COR-L47 (cell line): Measurements from ENCODE around the gene SPEF2.
"Not testable (repeated sequence)": the region's sequence is repeated elsewhere in the genome, so short reads cannot be mapped to it uniquely, and the experiment has no call there.

ENCODE experiments used
- DNase-seq: peaks from one replicate; lab custom pipeline; 2025; lab: John Stamatoyannopoulos, UW

Gene SPEF2

GRCh38 chr5:35821513-35821912 lies 203.8 kb downstream of the SPEF2 start:
- DNase-seq, result no peak

- DNase-seq, result no peak
Observed at GRCh38 chr5:35822511-35822910, 204.8 kb downstream of the SPEF2 start.

- DNase-seq, result no peak
Observed at GRCh38 chr5:35823347-35824098, 205.9 kb downstream of the SPEF2 start.

DNA sequence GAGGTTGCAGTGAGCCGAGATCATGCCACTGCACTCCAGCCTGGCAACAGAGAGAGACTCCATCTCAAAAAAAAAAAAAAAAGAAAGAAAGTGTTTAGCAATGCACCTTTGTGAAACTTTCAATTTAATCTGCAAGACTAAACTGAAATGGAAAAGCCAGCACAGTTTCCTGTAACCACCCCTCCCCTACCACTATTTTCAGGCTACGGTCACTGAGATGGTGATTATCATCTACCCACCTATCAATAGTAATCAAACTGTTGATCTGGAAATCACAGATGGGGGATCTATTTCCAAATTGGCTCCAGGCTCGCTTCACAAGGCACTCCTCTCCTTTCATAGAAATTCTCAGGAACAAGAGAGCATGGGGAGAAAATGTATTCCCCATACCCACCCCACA lies 208.4 kb downstream of the SPEF2 start:
- DNase-seq, result no peak

DNA sequence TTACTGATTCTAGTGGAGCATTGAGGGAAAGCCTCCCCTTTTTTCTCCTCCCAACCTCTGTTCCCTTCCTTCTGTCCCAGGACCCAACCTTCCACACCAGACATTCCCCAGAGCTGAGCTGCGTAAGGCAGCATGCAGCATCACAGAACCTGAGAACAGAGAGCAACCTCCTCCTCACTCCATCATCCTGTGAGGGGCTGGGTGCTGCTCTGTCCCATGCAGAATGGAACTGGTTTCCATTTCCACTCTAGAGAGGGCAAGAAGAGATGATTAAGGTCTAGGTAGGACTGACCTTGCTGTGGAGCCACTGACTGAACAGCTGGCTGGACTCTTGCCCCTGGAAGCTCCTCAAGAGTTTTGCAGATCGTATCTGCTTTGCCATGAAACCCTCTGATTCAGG lies 208.9 kb downstream of the SPEF2 start:
- DNase-seq, result no peak

DNA sequence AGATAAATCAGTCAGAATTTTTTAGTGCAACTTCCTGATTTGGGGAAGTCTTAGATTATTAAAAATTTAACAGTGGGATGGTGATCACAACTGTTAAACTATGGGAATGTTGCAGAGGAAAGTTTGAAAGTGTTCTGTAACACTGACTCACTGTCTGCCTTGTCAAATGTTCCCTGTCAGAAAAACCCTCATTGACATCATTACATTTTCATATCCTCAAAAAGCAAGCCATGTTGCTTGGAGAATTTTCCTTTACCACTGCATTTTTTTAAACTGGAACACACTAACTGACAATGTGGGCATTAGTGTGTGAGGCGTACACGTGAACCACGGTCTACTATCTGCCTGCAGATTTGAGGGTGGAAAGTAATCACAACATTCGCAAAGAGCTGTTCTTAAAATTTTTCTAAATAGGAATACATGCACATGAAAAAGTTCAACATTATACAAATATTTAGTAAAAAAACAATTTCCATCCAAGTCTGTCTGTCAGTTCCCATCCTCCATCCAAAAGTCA lies 210.5 kb downstream of the SPEF2 start:
- no peak for DNase-seq

GRCh38 chr5:35830587-35830986 lies 212.9 kb downstream of the SPEF2 start:
- DNase-seq, result no peak

DNA sequence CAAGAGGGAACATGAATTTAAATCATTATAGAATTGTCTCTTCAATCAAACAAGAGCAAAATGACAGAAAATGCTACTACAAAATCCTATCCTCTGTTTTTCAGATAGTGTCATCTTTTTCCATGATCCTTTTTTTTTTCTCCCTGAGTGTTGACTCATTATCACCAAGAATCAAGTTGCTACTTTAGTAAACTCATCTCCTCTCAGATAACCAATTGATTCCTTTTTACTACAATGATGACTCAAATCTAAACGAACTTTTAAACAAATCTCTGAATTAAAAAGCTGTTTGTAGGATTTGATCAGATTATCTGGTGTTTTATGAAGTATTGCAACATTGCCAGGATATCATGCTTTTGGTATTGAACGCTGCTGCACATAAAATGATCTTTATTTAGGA lies 215.1 kb downstream of the SPEF2 start:
- no peak for DNase-seq

DNA sequence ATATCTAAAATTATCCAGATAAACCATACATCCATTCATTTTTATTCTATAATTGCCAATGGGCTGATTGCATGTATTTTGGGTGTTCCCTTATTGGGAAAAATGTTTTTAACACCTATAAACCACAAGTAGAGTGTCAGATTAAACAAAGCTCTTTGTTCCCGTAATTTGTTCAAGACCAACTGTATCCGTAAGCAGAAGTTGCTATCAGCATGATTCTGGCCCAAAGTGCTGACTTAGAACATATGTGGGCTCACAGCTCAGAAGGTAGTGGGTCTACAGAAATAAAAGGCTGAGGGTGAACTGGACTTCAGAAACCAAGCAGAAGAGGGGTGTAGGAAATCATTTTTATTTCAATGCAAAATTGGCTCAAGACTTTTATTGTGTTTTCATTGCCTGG lies 215.6 kb downstream of the SPEF2 start:
- no peak for DNase-seq

GRCh38 chr5:35835796-35836742 lies 218.4 kb downstream of the SPEF2 start:
- no peak for DNase-seq

DNA sequence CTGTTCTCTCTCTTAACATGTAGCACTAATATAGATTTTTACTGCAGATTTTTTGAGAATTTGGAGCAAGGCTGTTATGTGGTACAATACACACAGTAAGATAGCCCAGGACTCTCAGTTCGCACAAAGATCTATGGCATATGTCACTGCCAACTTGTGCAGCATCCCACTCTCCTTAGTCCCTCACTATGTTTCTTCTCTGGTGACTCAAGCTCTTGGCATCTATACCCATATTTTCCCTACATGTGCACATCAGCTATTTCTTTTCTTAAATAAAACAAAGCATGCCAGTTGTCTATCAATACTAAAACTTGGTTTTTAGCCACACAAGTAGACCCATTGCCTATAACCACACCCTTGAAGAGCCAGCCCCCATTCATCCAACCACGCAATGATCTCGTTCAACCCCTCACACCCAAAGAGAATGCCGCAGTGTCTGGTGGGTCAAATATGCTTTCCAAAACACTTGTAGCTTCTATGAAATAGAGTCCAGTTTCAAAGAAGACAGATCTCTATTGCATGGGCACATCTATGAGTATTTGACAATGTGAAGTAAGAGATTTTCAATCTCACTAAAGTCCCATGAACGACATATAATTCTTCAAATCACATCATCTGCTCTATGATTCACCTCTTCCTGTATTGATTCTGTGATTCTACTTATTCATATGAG lies 220.8 kb downstream of the SPEF2 start:
- no peak for DNase-seq

DNA sequence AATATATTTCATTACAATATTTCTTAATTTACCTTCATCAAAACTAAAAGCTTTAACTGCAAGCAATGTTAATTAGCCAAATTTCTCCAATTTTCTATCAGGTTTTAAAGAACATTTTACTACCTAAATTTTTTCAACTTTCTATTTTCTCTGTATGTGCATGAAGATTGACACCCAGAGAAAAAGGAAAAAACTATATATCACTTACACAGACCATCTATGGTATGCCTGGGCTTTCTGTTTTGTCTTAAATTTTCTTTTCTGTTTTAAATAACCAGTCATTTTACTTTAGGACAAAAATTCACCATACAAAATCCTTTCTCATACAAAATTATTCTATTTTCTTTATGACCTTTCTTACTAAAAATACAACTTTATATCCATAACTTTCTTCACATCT lies 225.2 kb downstream of the SPEF2 start:
- no peak for DNase-seq

- not testable (repeated sequence) for DNase-seq
Observed at GRCh38 chr5:35845508-35845907, 227.8 kb downstream of the SPEF2 start.

DNA sequence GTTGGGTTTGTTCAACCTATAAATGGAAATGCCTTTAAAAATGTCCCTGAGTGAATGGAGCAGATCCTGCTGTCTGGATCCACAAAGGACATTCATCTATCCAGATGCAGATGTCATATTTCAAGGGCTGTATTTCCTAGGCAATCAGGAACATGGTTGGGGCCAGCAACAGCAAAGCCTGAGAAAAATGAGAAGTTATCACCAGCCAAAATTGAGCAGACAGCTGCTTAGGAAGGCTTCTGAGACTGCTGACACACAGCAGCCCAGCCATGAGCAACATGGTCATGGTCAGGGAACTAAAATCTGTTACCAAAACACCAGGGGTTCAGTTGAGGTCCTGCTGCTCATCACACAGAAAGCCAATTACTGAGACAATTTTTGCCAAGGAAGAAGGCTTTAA lies 229.8 kb downstream of the SPEF2 start:
- DNase-seq, result no peak

DNA sequence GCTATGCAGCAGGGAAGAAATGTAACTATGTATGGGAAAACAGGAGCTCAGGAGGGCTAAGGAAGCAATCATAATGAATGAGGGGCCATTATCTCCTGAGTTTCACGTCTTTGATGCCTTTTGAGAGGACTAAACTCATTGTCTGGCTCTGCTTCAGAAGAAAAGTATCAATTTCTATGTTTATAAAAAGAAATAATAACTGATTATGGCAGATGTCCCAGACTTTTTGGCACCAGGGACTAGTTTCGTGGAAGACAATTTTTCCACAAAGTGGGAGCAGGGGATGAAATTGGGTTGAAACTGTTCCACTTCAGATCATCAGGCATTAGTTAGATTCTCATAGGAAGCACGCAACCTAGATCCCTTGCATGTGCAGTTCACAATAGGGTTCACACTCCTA lies 230.3 kb downstream of the SPEF2 start:
- no peak for DNase-seq

GRCh38 chr5:35849860-35850259 lies 232.2 kb downstream of the SPEF2 start:
- no peak for DNase-seq

GRCh38 chr5:35850967-35851680 lies 233.5 kb downstream of the SPEF2 start:
- no peak for DNase-seq

DNA sequence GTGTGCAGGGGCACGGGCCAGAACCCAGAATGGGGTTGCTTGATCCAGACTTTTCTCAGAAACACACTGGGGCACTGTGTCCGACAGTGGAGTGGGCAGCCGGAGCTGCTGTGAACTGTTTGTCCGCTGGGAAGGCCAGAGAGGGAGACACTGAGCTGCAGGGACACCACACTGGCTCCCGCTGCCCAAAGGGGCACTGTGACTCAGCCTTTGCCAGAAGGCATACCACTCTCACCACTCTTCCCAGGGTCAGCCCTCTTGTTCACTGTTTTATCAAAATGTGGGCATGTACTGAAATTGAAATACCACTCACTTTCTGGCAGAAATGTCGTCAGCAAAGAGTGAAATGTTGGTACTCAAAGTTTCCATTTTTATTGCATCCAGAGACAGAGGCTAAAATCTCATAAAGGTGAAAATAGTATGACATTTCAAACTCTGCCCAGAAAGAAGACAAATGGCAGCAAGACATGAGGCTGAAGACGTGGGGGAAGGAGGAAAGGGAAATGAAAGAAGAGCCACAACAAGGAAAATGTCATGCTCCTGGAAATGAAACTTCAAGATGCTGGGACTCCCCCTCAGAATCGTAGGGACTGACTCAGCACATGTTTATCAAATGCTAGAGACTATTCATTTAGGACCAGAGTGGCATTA lies 234.5 kb downstream of the SPEF2 start:
- DNase-seq, result no peak

DNA sequence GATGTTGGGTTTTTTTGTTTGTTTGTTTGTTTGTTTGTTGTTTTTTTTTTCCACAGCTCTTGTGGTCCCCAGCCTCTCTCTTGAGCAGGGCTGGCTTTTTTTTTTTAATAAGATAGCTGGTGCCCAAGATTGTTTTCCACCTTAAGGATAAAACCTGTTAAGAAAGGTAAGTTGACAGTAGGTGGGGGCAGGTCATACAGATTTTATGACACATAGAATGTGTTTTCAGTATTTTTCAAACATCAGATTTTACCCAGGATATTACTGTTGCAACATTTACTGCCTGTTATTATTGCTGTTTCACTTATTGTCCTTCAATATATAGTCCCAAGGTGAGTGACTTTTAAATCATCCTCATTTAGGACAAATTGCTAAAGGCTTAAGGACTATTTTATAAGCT lies 235.1 kb downstream of the SPEF2 start:
- no peak for DNase-seq

DNA sequence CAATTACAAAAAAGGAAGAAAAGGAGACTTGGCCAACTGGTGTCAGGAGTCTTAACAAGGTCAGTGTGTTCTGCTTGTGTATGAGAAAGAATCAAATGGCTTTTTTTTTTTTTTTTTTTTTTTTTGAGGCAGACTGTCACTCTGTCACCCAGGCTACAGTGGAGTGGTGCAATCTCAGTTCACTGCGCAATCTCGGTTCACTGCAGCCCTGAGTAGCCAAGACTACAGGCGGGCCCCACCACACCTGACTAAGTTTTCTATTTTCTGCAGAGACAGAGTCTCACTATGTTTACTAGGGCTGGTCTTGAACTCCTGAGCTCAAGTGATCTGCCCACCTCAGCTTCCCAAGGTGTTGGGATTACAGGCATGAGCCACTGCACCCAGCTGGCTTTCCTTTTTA lies 236.0 kb downstream of the SPEF2 start:
- DNase-seq, result no peak

DNA sequence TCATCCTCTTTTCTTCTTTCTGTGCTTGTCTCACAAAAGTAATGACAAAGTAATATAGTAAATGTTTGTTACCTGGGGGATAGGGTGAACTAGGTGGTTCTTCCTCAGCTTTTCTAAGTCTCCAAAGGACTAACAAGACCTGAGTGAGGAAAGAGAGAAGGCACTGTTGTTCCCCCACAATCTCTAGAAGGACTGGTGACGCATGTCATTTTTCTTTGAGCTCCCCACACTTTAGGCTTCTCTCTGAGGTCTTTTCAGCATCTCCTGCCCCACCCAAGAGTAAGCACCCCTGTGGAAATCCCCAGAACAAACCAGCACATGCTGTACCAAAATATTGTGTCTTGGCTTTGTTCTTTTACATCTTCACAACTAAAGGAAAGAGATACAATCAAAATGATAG lies 236.6 kb downstream of the SPEF2 start:
- no peak for DNase-seq
